ENCODE results near the gene SLC1A5.

- TF ChIP-seq POLR2A (IDR thresholded peaks at IDR 0.05) (no peak), CTCF (IDR thresholded peaks at IDR 0.05) (no peak)
Measured at GRCh38 chr19:46787040-46787330, 1.4 kb downstream of the SLC1A5 start.

Data from testis (tissue), 2 donors.